Stimulated activated CD4-positive, alpha-beta T cell treated with anti-CD3 and anti-CD28 coated beads, Interleukin-12 subunit alpha, Interleukin-12 subunit beta, amount 100 ng/mL, for 48 hours (primary cell): ENCODE results near the gene PPP2R5C.

Source experiments
- DNase-seq, 3 donors: peaks; one replicate each; pipeline ENCODE4 v3.0.0-alpha.2; 2020; ENCODE audit warnings: low read depth in 2 of 3, low spot score in 1 of 3

PPP2R5C gene

GRCh38 chr14:101937926-101938767 lies 176.6 kb downstream of the PPP2R5C start:
- DNase-seq, result no peak

GRCh38 chr14:101939646-101940170 lies 178.2 kb downstream of the PPP2R5C start:
- no peak for DNase-seq

GRCh38 chr14:101944451-101944850 lies 182.9 kb downstream of the PPP2R5C start:
- DNase-seq, result no peak

- DNase-seq, result no peak
Observed at GRCh38 chr14:101945171-101945570, 183.7 kb downstream of the PPP2R5C start.

GRCh38 chr14:101947577-101947903 lies 186.0 kb downstream of the PPP2R5C start:
- DNase-seq, result no peak

GRCh38 chr14:101947904-101948665 lies 186.6 kb downstream of the PPP2R5C start:
- DNase-seq, result peak; percentile 99 to 100 (median 100)

- no peak for DNase-seq
Observed at GRCh38 chr14:101948666-101949216, 187.2 kb downstream of the PPP2R5C start.

- DNase-seq, result no peak
Observed at GRCh38 chr14:101950100-101950499, 188.6 kb downstream of the PPP2R5C start.

- no peak for DNase-seq
Observed at GRCh38 chr14:101950516-101951215, 189.2 kb downstream of the PPP2R5C start.

- DNase-seq, result no peak
Observed at GRCh38 chr14:101953151-101953550, 191.6 kb downstream of the PPP2R5C start.

- DNase-seq, result no peak
Observed at GRCh38 chr14:101954501-101954900, 193.0 kb downstream of the PPP2R5C start.

GRCh38 chr14:101955695-101956161 lies 194.2 kb downstream of the PPP2R5C start:
- DNase-seq, result no peak

- no peak for DNase-seq
Observed at GRCh38 chr14:101956179-101956885, 194.8 kb downstream of the PPP2R5C start.

- DNase-seq, result no peak
Observed at GRCh38 chr14:101957406-101958234, 196.1 kb downstream of the PPP2R5C start.

- no peak for DNase-seq
Observed at GRCh38 chr14:101958418-101959180, 197.1 kb downstream of the PPP2R5C start.

GRCh38 chr14:101959277-101959676 lies 197.8 kb downstream of the PPP2R5C start:
- no peak for DNase-seq

- DNase-seq, result peak in 1 of 3 donors; percentile 46
Observed at GRCh38 chr14:101960225-101960624, 198.7 kb downstream of the PPP2R5C start.

GRCh38 chr14:101961011-101961721 lies 199.7 kb downstream of the PPP2R5C start:
- peak; percentile 64 to 76 (median 71) for DNase-seq
